ENCODE data around the gene KYNU.

The KYNU gene

GRCh38 chr2:142987044-142987443 lies 109.6 kb downstream of the KYNU start:
- H3K36me3 ChIP-seq (ENCODE audit: control insufficient read depth, insufficient read depth, low read length) = no peaks in the 10 kb centered on the region
- no peaks in the 10 kb centered on the region for H3K4me1 ChIP-seq (ENCODE audit: control insufficient read depth, insufficient read depth, low read length, poor library complexity, severe bottlenecking)
- no peak for DNase-seq
- H3K4me3 ChIP-seq (ENCODE audit: insufficient read depth, low read depth, low read length, poor library complexity, severe bottlenecking) = no peak overlapping the region
- H3K27ac ChIP-seq (ENCODE audit: insufficient read depth, low read length, poor library complexity, severe bottlenecking) = no peak overlapping the region
- H3K27me3 ChIP-seq (replicated peaks; ENCODE audit: control insufficient read depth, insufficient read depth, low read length, poor library complexity, severe bottlenecking) = peaks cover 3% of the 10 kb centered on the region
- no peaks in the 10 kb centered on the region for H3K9me3 ChIP-seq (ENCODE audit: control insufficient read depth, low read length)

- Histone ChIP-seq H3K36me3 (ENCODE audit: control insufficient read depth, insufficient read depth, low read length) (no peaks in the 10 kb centered on the region), H3K9me3 (ENCODE audit: control insufficient read depth, low read length) (no peaks in the 10 kb centered on the region), H3K4me3 (ENCODE audit: insufficient read depth, low read depth, low read length, poor library complexity, severe bottlenecking) (no peak overlapping the region), H3K4me1 (ENCODE audit: control insufficient read depth, insufficient read depth, low read length, poor library complexity, severe bottlenecking) (no peaks in the 10 kb centered on the region), H3K27me3 (replicated peaks; ENCODE audit: control insufficient read depth, insufficient read depth, low read length, poor library complexity, severe bottlenecking) (peaks cover 3% of the 10 kb centered on the region), H3K27ac (ENCODE audit: insufficient read depth, low read length, poor library complexity, severe bottlenecking) (no peak overlapping the region)
- no peak for DNase-seq
Measured at GRCh38 chr2:142989273-142990204, 112.1 kb downstream of the KYNU start.

- Histone ChIP-seq H3K27ac (ENCODE audit: insufficient read depth, low read length, poor library complexity, severe bottlenecking) (no peak overlapping the region), H3K4me3 (ENCODE audit: insufficient read depth, low read depth, low read length, poor library complexity, severe bottlenecking) (no peak overlapping the region), H3K36me3 (ENCODE audit: control insufficient read depth, insufficient read depth, low read length) (no peaks in the 10 kb centered on the region), H3K9me3 (ENCODE audit: control insufficient read depth, low read length) (no peaks in the 10 kb centered on the region), H3K4me1 (ENCODE audit: control insufficient read depth, insufficient read depth, low read length, poor library complexity, severe bottlenecking) (no peaks in the 10 kb centered on the region), H3K27me3 (replicated peaks; ENCODE audit: control insufficient read depth, insufficient read depth, low read length, poor library complexity, severe bottlenecking) (peaks cover under 1% of the 10 kb centered on the region)
- no peak for DNase-seq
Measured at GRCh38 chr2:142991295-142991694, 113.8 kb downstream of the KYNU start.

GRCh38 chr2:142992840-142993239 lies 115.4 kb downstream of the KYNU start:
- no peaks in the 10 kb centered on the region for H3K9me3 ChIP-seq (ENCODE audit: control insufficient read depth, low read length)
- H3K27ac ChIP-seq (ENCODE audit: insufficient read depth, low read length, poor library complexity, severe bottlenecking) = no peak overlapping the region
- H3K36me3 ChIP-seq (ENCODE audit: control insufficient read depth, insufficient read depth, low read length) = no peaks in the 10 kb centered on the region
- DNase-seq = no peak
- no peaks in the 10 kb centered on the region for H3K4me1 ChIP-seq (ENCODE audit: control insufficient read depth, insufficient read depth, low read length, poor library complexity, severe bottlenecking)
- H3K4me3 ChIP-seq (ENCODE audit: insufficient read depth, low read depth, low read length, poor library complexity, severe bottlenecking) = no peak overlapping the region
- no peaks in the 10 kb centered on the region for H3K27me3 ChIP-seq (replicated peaks; ENCODE audit: control insufficient read depth, insufficient read depth, low read length, poor library complexity, severe bottlenecking)

- Histone ChIP-seq H3K9me3 (ENCODE audit: control insufficient read depth, low read length) (no peaks in the 10 kb centered on the region), H3K36me3 (ENCODE audit: control insufficient read depth, insufficient read depth, low read length) (no peaks in the 10 kb centered on the region), H3K4me3 (ENCODE audit: insufficient read depth, low read depth, low read length, poor library complexity, severe bottlenecking) (no peak overlapping the region), H3K4me1 (ENCODE audit: control insufficient read depth, insufficient read depth, low read length, poor library complexity, severe bottlenecking) (no peaks in the 10 kb centered on the region), H3K27ac (ENCODE audit: insufficient read depth, low read length, poor library complexity, severe bottlenecking) (no peak overlapping the region), H3K27me3 (replicated peaks; ENCODE audit: control insufficient read depth, insufficient read depth, low read length, poor library complexity, severe bottlenecking) (no peaks in the 10 kb centered on the region)
- DNase-seq = no peak
Measured at GRCh38 chr2:142993771-142994170, 116.3 kb downstream of the KYNU start.

- Histone ChIP-seq H3K4me3 (ENCODE audit: insufficient read depth, low read depth, low read length, poor library complexity, severe bottlenecking) (no peak overlapping the region), H3K9me3 (ENCODE audit: control insufficient read depth, low read length) (no peaks in the 10 kb centered on the region), H3K36me3 (ENCODE audit: control insufficient read depth, insufficient read depth, low read length) (no peaks in the 10 kb centered on the region), H3K4me1 (ENCODE audit: control insufficient read depth, insufficient read depth, low read length, poor library complexity, severe bottlenecking) (no peaks in the 10 kb centered on the region), H3K27ac (ENCODE audit: insufficient read depth, low read length, poor library complexity, severe bottlenecking) (no peak overlapping the region), H3K27me3 (replicated peaks; ENCODE audit: control insufficient read depth, insufficient read depth, low read length, poor library complexity, severe bottlenecking) (no peaks in the 10 kb centered on the region)
- DNase-seq = no peak
Measured at GRCh38 chr2:142994665-142995064, 117.2 kb downstream of the KYNU start.

- no peaks in the 10 kb centered on the region for H3K4me1 ChIP-seq (ENCODE audit: control insufficient read depth, insufficient read depth, low read length, poor library complexity, severe bottlenecking)
- H3K27me3 ChIP-seq (replicated peaks; ENCODE audit: control insufficient read depth, insufficient read depth, low read length, poor library complexity, severe bottlenecking) = no peaks in the 10 kb centered on the region
- no peak overlapping the region for H3K4me3 ChIP-seq (ENCODE audit: insufficient read depth, low read depth, low read length, poor library complexity, severe bottlenecking)
- no peaks in the 10 kb centered on the region for H3K36me3 ChIP-seq (ENCODE audit: control insufficient read depth, insufficient read depth, low read length)
- no peak for DNase-seq
- H3K9me3 ChIP-seq (ENCODE audit: control insufficient read depth, low read length) = no peaks in the 10 kb centered on the region
- no peak overlapping the region for H3K27ac ChIP-seq (ENCODE audit: insufficient read depth, low read length, poor library complexity, severe bottlenecking)
Measured at GRCh38 chr2:142997231-142997630, 119.8 kb downstream of the KYNU start.

- DNase-seq = no peak
- Histone ChIP-seq H3K27ac (ENCODE audit: insufficient read depth, low read length, poor library complexity, severe bottlenecking) (no peak overlapping the region), H3K27me3 (replicated peaks; ENCODE audit: control insufficient read depth, insufficient read depth, low read length, poor library complexity, severe bottlenecking) (no peaks in the 10 kb centered on the region), H3K4me3 (ENCODE audit: insufficient read depth, low read depth, low read length, poor library complexity, severe bottlenecking) (no peak overlapping the region), H3K9me3 (ENCODE audit: control insufficient read depth, low read length) (no peaks in the 10 kb centered on the region), H3K4me1 (ENCODE audit: control insufficient read depth, insufficient read depth, low read length, poor library complexity, severe bottlenecking) (no peaks in the 10 kb centered on the region), H3K36me3 (ENCODE audit: control insufficient read depth, insufficient read depth, low read length) (no peaks in the 10 kb centered on the region)
Measured at GRCh38 chr2:143000599-143000998, 123.1 kb downstream of the KYNU start.

GRCh38 chr2:143001501-143001900 lies 124.0 kb downstream of the KYNU start:
- Histone ChIP-seq H3K27ac (ENCODE audit: insufficient read depth, low read length, poor library complexity, severe bottlenecking) (no peak overlapping the region), H3K36me3 (ENCODE audit: control insufficient read depth, insufficient read depth, low read length) (no peaks in the 10 kb centered on the region), H3K27me3 (replicated peaks; ENCODE audit: control insufficient read depth, insufficient read depth, low read length, poor library complexity, severe bottlenecking) (no peaks in the 10 kb centered on the region), H3K9me3 (ENCODE audit: control insufficient read depth, low read length) (no peaks in the 10 kb centered on the region), H3K4me1 (ENCODE audit: control insufficient read depth, insufficient read depth, low read length, poor library complexity, severe bottlenecking) (no peaks in the 10 kb centered on the region), H3K4me3 (ENCODE audit: insufficient read depth, low read depth, low read length, poor library complexity, severe bottlenecking) (no peak overlapping the region)
- no peak for DNase-seq

GRCh38 chr2:143015656-143016055 lies 138.2 kb downstream of the KYNU start:
- Histone ChIP-seq H3K4me1 (ENCODE audit: control insufficient read depth, insufficient read depth, low read length, poor library complexity, severe bottlenecking) (no peaks in the 10 kb centered on the region), H3K4me3 (ENCODE audit: insufficient read depth, low read depth, low read length, poor library complexity, severe bottlenecking) (no peak overlapping the region), H3K36me3 (ENCODE audit: control insufficient read depth, insufficient read depth, low read length) (no peaks in the 10 kb centered on the region), H3K27me3 (replicated peaks; ENCODE audit: control insufficient read depth, insufficient read depth, low read length, poor library complexity, severe bottlenecking) (no peaks in the 10 kb centered on the region), H3K9me3 (ENCODE audit: control insufficient read depth, low read length) (no peaks in the 10 kb centered on the region), H3K27ac (ENCODE audit: insufficient read depth, low read length, poor library complexity, severe bottlenecking) (no peak overlapping the region)
- DNase-seq = no peak

Measured in effector memory CD4-positive, alpha-beta T cell (primary cell).